Neutrophil (primary cell): ENCODE measurements around the gene AKNAD1.
"Not testable (repeated sequence)": the region's sequence is repeated elsewhere in the genome, so short reads cannot be mapped to it uniquely, and the experiment has no call there.

Source experiments
- H3K27ac ChIP-seq: fragments of 200-600 bp; sonication (generic); 2 replicates; pipeline ENCODE4 v1.5.1; 2016; ENCODE audit warnings: mild to moderate bottlenecking, moderate library complexity
- H3K27me3 ChIP-seq: fragments of 200-600 bp; sonication (generic); 2 replicates; pipeline ENCODE4 v1.6.0; 2016; ENCODE audit warnings: mild to moderate bottlenecking
- H3K36me3 ChIP-seq: fragments of 200-600 bp; sonication (generic); 2 replicates; pipeline ENCODE4 v1.5.1; 2017
- H3K4me1 ChIP-seq, 2 experiments: fragments of 200-600 bp in 1 of 2; sonication (generic) in 1 of 2; 1 replicate in 1 of 2; 2 replicates in 1 of 2; pipeline versions ENCODE4 v1.5.1 to v1.6.1; 2013 to 2016; ENCODE audit warnings: low read depth in 1 of 2, low read length in 1 of 2, mild to moderate bottlenecking in 1 of 2, moderate library complexity in 1 of 2; ENCODE audit not compliant: control insufficient read depth in 1 of 2, insufficient read depth in 1 of 2
- H3K4me3 ChIP-seq, 2 experiments: fragments of 200-600 bp in 1 of 2; sonication (generic) in 1 of 2; 1 replicate in 1 of 2; 2 replicates in 1 of 2; pipeline ENCODE4 v1.5.1; 2013 to 2016; ENCODE audit warnings: low read depth in 1 of 2, low read length in 1 of 2, mild to moderate bottlenecking in 1 of 2, moderate library complexity in 1 of 2
- H3K9me3 ChIP-seq: fragments of 200-600 bp; sonication (generic); 2 replicates; pipeline ENCODE4 v1.5.1; 2016
- TF ChIP-seq, protein P1 (sequence below): fragments of 200-600 bp; sonication (generic); IDR thresholded peaks from 2 replicates; pipeline ENCODE4 v1.5.1; 2016; ENCODE audit warnings: antibody characterized with exemption

AKNAD1 gene

DNA sequence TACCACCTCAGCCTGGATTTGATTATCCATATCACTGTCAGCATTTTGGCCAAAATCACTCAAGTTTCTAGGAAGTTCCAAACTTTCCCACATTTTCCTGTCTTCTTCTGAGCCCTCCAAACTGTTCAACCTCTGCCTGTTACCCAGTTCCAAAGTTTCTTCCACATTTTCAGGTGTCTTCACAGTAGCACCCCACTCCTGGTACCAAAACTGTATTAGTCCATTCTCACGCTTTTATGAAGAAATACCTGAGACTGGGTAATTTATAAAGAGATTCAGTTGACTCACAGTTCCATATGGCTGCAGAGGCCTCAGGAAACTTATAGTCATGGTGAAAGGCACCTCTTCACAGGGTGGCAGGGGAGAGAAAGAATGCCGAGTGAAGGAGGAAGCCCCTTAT lies 71.0 kb downstream of the AKNAD1 start:
- H3K27me3 ChIP-seq, result no peaks in the 10 kb centered on the region
- H3K27ac ChIP-seq, result no peak overlapping the region
- no peak overlapping the region for H3K4me3 ChIP-seq
- no peaks in the 10 kb centered on the region for H3K4me1 ChIP-seq
- peaks cover 4% of the 10 kb centered on the region for H3K9me3 ChIP-seq
- TF ChIP-seq, protein P1, sequence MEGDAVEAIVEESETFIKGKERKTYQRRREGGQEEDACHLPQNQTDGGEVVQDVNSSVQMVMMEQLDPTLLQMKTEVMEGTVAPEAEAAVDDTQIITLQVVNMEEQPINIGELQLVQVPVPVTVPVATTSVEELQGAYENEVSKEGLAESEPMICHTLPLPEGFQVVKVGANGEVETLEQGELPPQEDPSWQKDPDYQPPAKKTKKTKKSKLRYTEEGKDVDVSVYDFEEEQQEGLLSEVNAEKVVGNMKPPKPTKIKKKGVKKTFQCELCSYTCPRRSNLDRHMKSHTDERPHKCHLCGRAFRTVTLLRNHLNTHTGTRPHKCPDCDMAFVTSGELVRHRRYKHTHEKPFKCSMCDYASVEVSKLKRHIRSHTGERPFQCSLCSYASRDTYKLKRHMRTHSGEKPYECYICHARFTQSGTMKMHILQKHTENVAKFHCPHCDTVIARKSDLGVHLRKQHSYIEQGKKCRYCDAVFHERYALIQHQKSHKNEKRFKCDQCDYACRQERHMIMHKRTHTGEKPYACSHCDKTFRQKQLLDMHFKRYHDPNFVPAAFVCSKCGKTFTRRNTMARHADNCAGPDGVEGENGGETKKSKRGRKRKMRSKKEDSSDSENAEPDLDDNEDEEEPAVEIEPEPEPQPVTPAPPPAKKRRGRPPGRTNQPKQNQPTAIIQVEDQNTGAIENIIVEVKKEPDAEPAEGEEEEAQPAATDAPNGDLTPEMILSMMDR, result no peak
- H3K36me3 ChIP-seq, result peaks cover 83% of the 10 kb centered on the region

GRCh38 chr1:108785264-108785663 lies 71.6 kb downstream of the AKNAD1 start:
- Histone ChIP-seq H3K4me3 (no peak overlapping the region), H3K4me1 (no peaks in the 10 kb centered on the region), H3K27me3 (no peaks in the 10 kb centered on the region), H3K9me3 (peaks cover 4% of the 10 kb centered on the region), H3K36me3 (peaks cover 86% of the 10 kb centered on the region), H3K27ac (no peak overlapping the region)
- TF ChIP-seq, protein P1, result no peak

DNA sequence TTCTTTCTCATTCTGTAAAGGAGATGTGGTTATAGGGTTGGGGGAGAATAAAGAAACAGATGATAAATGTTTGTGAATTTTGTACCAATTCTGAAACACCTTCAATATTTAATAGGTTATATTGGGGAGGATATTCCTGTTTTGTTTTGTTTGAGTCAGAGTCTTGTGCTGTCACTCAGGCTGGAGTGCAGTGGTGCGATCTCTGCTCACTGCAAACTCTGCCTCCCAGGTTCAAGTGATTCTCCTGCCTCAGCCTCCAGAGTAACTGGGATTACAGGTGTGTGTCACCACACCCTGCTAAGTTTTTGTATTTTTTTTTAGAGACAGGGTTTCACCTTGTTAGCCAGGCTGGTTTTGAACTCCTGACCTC lies 75.3 kb downstream of the AKNAD1 start:
- peaks cover 94% of the 10 kb centered on the region for H3K36me3 ChIP-seq

GRCh38 chr1:108780937-108781574 lies 75.8 kb downstream of the AKNAD1 start:
- Histone ChIP-seq H3K9me3 (peaks cover 2% of the 10 kb centered on the region), H3K4me3 (no peak overlapping the region), H3K27ac (no peak overlapping the region), H3K4me1 (no peaks in the 10 kb centered on the region), H3K27me3 (no peaks in the 10 kb centered on the region), H3K36me3 (peaks cover 94% of the 10 kb centered on the region)
- TF ChIP-seq, protein P1, result no peak

More for the DNA sequence above, 75.3 kb downstream of the AKNAD1 start:
- not testable (repeated sequence) for H3K27ac ChIP-seq, H3K4me1 ChIP-seq, H3K9me3 ChIP-seq, H3K4me3 ChIP-seq, H3K27me3 ChIP-seq

GRCh38 chr1:108779455-108779854 lies 77.4 kb downstream of the AKNAD1 start:
- no peaks in the 10 kb centered on the region for H3K9me3 ChIP-seq
- TF ChIP-seq, protein P1, result no peak
- H3K36me3 ChIP-seq, result peaks cover 94% of the 10 kb centered on the region
- H3K4me1 ChIP-seq, result no peaks in the 10 kb centered on the region
- no peaks in the 10 kb centered on the region for H3K27me3 ChIP-seq
- no peak overlapping the region for H3K27ac ChIP-seq
- no peak overlapping the region for H3K4me3 ChIP-seq

GRCh38 chr1:108777839-108778238 lies 79.1 kb downstream of the AKNAD1 start:
- peaks cover 94% of the 10 kb centered on the region for H3K36me3 ChIP-seq

More at GRCh38 chr1:108777839-108778238, 79.1 kb downstream of the AKNAD1 start:
- Histone ChIP-seq H3K9me3 (no peaks in the 10 kb centered on the region), H3K4me3 (no peak overlapping the region), H3K27me3 (no peaks in the 10 kb centered on the region), H3K4me1 (no peaks in the 10 kb centered on the region), H3K27ac (no peak overlapping the region)
- TF ChIP-seq, protein P1, result no peak
